Esophagus muscularis mucosa (tissue), 4 donors: ENCODE measurements around the gene ACTL10.

ENCODE experiments used
- CTCF ChIP-seq, 3 experiments: fragments of 200-600 bp in 2 of 3; fragments of 450-650 bp in 1 of 3; sonication (generic) in 2 of 3; IDR thresholded peaks; one replicate each; pipeline ENCODE4 v1.5.1; 2017 to 2019; ENCODE audit warnings: antibody characterized with exemption in 3 of 3, mild to moderate bottlenecking in 2 of 3, moderate library complexity in 1 of 3
- EP300 ChIP-seq: sonication (generic); formaldehyde crosslinking; IDR thresholded peaks from one replicate; pipeline ENCODE4 v1.6.1; 2017; ENCODE audit warnings: antibody characterized with exemption
- POLR2A ChIP-seq: fragments of 450-650 bp; IDR thresholded peaks from one replicate; pipeline ENCODE4 v1.6.1; 2017; ENCODE audit warnings: antibody characterized with exemption, moderate library complexity, mild to moderate bottlenecking, low read depth
- POLR2AphosphoS5 ChIP-seq, 2 donors: sonication (generic); formaldehyde crosslinking; IDR thresholded peaks; one replicate each; pipeline ENCODE4 v1.6.1; 2017; ENCODE audit warnings: antibody characterized with exemption in 2 of 2

- TF ChIP-seq POLR2A: no peak
- no peak for TF ChIP-seq CTCF (IDR thresholded peaks at IDR 0.05)
- TF ChIP-seq EP300: no peak
- TF ChIP-seq POLR2AphosphoS5 (IDR thresholded peaks at IDR 0.05): no peak
These were observed 15.1 kb downstream of the ACTL10 start for GRCh38 chr20:33681728-33682353.
